COLO668 (cell line): ENCODE measurements around the gene SAT1.
"Not testable (repeated sequence)": the region's sequence is repeated elsewhere in the genome, so short reads cannot be mapped to it uniquely, and the experiment has no call there.

Experiments
- DNase-seq: peaks from one replicate; lab custom pipeline; 2025; ENCODE audit not compliant: unreplicated experiment; lab: John Stamatoyannopoulos, UW

SAT1 gene

GRCh38 chrX:23782863-23783588 lies at the start of gene SAT1:
SAT1 (plus strand) TSS chrX:23783173; CDS start chrX:23783352, 179 bp downstream.
- peak; percentile 97 for DNase-seq

GRCh38 chrX:23736030-23736429 lies 46.9 kb upstream of the SAT1 start:
- DNase-seq = no peak

GRCh38 chrX:23737413-23737812 lies 45.6 kb upstream of the SAT1 start:
- DNase-seq = no peak

- peak; percentile 30 for DNase-seq
These were observed 40.7 kb upstream of the SAT1 start for GRCh38 chrX:23742174-23742696.

GRCh38 chrX:23742697-23743622 lies 40.0 kb upstream of the SAT1 start, which contains the start of gene ACOT9:
ACOT9 (minus strand) TSS chrX:23743276; CDS start chrX:23743144, 132 bp downstream.
- DNase-seq = peak; percentile 76

GRCh38 chrX:23743623-23743971 lies 39.4 kb upstream of the SAT1 start:
- DNase-seq = not testable (repeated sequence)

- DNase-seq = no peak
These were observed 37.2 kb upstream of the SAT1 start for GRCh38 chrX:23745786-23746185.

GRCh38 chrX:23749129-23749528 lies 33.8 kb upstream of the SAT1 start:
- DNase-seq = no peak

- no peak for DNase-seq
These were observed 33.4 kb upstream of the SAT1 start for GRCh38 chrX:23749576-23749975.

- no peak for DNase-seq
These were observed 30.1 kb upstream of the SAT1 start for GRCh38 chrX:23752740-23753415.

GRCh38 chrX:23754664-23755063 lies 28.3 kb upstream of the SAT1 start:
- DNase-seq = no peak

GRCh38 chrX:23756165-23756564 lies 26.8 kb upstream of the SAT1 start:
- DNase-seq = peak; percentile 55

- DNase-seq = no peak
These were observed 23.2 kb upstream of the SAT1 start for GRCh38 chrX:23759821-23760220.

- no peak for DNase-seq
These were observed 18.6 kb upstream of the SAT1 start for GRCh38 chrX:23764188-23764984.

- no peak for DNase-seq
These were observed 17.5 kb upstream of the SAT1 start for GRCh38 chrX:23765449-23765848.

GRCh38 chrX:23765868-23766267 lies 17.1 kb upstream of the SAT1 start:
- peak; percentile 60 for DNase-seq

GRCh38 chrX:23766650-23767551 lies 16.1 kb upstream of the SAT1 start:
- peak; percentile 53 for DNase-seq

GRCh38 chrX:23770142-23770541 lies 12.8 kb upstream of the SAT1 start:
- DNase-seq = no peak

GRCh38 chrX:23771086-23771485 lies 11.9 kb upstream of the SAT1 start:
- DNase-seq = not testable (repeated sequence)
